ENCODE measurements around the gene TMEM30B.
"Not testable (repeated sequence)": the region's sequence is repeated elsewhere in the genome, so short reads cannot be mapped to it uniquely, and the experiment has no call there.

The TMEM30B gene

DNA sequence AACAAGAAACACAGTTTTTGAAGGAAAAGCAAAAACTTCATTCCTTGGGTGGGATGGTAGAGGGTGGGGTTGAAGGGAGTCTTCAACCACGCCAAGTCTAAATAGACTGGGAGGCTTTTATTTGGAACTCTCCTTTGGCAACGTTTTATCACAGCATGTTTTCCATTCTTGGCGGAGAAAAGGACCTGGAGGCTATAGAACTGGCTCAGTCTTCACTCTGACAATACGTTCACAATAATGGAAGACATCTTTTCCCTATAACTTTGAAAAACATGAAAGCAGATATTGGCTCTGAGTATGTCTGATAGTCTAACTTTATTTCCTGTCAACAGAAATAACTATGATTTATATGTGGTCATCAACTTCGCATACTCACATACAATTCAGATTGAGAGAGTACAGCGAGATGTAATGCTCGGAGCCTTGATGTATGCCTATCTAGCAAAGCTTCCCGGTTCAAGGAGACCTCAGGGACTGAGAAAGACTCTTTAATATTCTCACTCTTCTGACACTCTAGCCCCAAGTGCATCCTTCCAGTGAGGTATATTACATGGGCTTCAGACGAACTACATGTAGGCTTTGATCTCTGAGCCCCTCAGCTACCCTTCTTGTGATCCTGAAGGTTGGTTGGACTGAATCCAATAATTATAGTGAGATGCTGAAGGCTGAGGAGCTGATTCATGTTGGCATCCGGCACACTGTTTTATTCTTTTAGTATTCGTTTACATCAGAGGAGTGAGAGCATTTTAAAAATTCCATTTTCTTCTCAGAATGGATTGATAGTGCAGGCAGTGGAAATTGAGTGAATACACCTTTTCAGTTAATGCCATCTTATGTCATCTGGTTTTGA, 14.0 kb downstream of the TMEM30B start:
- DNase-seq (ENCODE audit: low read depth, low spot score), result no peak

DNA sequence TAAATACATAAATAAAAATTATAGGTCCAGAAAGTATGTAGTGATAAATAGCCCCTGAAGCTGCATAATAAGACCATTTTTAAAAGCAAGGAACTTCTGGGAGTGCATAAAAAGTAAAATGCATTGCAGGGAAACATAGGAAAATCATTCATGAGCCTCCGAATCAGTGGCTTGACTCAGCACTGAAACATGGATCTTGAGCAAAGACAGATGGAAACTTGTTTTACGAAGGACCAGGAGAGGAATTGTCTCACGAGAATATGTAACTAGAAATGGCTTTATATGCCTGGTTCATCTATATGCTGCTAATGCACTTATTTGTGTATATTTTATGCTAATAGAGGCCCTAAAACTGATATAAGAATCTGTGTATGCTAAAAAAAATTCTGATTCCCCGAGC, 14.7 kb downstream of the TMEM30B start:
- no peak for DNase-seq (ENCODE audit: low read depth, low spot score)

DNA sequence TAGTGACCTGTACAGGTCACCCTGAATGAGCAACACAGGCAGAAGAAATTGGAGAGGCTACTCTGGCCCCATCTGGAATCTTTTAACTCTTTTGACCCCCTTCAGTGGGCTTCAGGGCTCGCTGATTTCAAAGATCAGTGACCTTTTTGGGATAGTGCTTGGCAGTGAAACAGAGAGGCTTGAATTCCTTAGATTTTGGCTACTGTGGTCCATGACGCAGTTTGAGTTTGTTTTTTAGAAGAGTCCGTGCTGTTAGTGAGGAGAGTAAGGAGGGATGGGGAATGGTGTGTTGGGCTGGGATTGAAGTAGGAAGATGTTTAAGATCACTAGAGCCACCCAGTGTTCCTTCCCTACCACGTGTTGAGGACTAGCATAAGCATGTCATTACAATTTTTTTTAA, 16.5 kb downstream of the TMEM30B start:
- no peak for DNase-seq (ENCODE audit: low read depth, low spot score)

DNA sequence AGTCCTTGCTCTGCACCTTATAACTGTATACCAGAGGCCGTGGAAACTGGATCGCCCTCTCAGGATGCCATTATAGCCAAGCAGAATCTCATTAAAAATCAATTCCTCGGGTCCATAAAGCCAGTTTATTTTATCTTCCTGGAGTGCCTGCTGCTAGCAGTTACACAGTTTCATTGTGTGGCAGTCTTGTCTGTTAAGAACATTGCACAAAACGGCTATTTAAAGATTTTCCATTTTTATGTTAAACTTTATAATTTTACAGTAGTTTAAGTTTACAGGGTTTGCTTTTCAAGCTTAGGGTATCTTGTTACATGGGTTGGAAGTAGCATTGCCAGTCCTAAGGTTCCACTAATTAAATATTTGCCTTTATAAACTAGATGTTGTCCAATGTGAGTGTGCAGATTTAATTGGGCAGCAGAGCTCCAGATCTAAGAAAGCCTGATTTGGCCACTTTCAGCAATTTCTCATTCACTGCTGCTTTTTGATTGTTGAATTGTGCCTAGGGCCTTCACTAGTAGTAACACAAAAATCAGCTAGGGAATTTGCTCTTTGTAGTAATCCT, 17.0 kb downstream of the TMEM30B start:
- DNase-seq (ENCODE audit: low read depth, low spot score), result no peak

DNA sequence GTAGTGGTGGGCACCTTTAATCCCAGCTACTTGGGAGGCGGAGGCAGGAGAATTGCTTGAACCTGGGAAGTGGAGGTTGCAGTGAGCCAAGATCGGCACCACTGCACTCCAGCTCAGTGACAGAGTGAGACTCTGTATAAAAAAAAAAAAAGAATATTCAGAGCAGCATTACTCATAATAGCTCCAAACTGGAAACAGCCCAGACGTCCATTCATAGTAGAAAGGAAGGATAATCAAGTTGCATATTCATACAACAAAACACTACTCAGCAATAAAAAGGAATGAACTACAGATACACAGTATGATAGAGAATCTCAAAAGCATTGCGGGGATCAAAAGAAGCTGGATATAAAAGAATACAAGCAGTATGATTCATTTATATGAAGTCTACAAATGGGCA, 19.1 kb downstream of the TMEM30B start:
- DNase-seq (ENCODE audit: low read depth, low spot score), result no peak

DNA sequence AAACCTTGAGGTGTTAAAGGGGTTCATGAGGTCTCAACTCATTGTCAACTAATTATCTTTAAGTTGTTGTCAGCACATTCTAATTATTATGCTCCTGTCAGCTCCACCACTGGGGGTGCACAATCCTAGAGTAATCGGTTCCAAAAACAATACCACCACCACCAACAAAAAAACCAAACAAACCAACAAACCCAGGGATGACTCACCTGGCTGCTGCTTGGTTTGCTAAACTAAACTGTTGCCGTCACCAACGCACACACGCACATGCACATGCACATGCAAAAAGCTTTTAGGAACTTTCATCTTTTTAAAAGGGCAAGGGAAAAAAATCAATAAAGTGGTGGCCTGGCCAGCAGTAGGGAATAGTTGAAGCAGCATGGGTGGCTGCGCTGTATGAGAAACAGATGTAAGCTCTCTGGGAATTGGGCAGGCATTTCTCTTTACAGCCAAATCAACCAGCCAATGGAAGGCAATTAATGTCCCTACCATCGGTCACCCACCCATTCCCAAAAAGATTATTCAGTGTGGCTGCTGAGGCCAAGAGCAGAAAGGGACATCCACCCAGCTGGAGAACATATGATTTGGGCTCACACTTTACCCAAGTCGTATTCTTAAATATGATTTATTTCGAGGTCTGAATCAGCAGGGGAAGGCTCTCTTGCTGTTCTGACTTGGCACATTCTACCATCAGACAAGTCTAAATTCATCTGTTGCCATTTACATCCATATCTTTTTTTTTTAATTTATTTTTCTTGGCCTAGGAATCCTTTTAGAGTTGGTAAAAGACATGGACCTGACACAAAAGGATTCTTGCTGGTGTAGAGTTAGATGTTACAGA, 20.0 kb downstream of the TMEM30B start:
- no peak for DNase-seq (ENCODE audit: low read depth, low spot score)

DNA sequence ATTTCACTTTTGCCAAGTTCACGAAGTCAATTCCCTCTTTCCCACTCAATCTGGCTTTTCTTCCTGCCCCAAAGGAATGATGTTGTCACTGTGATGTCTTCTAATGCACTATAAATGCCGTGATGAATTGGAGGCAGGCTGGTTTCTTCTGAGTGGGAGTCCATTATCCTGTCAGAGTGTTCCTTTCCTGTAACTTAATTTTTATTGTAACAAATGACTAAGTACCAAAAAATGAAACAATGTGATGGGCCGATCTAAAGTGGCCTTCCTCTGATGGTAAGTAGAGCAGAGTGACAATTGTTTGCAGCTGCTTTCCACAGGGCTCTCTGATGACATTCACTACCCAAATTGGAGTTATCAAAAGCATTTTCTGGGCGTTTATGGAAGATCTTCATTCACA, 22.2 kb downstream of the TMEM30B start:
- DNase-seq (ENCODE audit: low read depth, low spot score), result no peak

DNA sequence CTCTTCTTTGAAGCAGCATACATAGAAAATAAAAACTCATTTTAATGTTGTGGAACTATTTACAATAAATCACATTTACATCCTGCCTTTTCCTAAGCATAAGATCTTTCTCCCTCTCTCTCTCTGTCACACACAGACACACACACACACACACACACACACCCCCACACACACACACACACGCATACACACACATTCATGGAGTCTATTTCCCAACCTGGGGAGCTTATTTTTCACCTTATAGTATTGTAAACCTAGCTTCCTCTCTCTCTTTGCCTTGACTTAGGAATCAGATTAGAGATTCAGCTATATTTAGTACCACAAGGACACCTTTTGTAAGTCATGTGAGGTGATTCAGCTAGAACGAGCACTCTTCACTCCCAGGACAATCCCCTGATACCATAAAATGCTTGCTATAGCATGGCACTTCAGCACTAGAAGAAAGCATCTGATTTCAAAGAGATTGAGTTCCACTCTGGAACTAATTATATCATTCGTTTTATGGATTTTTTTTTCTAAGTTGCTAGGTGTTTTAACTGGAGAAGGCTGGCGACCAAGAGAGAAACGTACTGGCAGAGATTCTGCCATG, 23.6 kb downstream of the TMEM30B start:
- DNase-seq (ENCODE audit: low read depth, low spot score), result no peak

DNA sequence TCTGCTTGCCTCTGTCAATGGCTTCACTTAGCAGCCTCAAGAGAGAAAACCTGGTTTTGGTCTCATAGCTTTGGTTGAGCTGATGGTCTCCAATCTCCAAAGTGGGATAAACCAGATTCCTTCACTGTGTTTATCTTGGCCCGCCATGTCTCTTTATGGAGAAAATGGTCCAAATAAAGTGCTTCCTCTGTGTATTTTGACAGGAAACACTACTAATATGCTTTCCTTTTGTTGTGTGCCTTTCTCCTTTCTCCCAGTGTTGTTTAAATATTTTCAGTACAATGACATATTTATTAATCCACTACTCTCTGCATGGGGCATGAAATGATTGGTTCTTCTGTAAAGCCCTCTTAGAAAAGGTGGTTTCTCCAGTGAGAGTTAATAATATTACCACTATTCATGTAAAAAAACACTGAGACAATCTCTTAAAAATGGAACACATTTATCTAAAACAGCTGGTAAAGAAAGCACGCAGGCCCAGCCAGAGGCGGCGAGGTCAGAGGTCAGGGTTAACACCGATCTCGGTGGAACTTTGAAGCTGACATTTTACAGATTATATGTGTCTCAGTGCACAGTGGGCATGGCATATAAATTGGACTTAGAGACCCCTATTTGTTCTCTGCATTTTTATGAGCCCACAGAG, 24.2 kb downstream of the TMEM30B start:
- no peak for DNase-seq (ENCODE audit: low read depth, low spot score)

DNA sequence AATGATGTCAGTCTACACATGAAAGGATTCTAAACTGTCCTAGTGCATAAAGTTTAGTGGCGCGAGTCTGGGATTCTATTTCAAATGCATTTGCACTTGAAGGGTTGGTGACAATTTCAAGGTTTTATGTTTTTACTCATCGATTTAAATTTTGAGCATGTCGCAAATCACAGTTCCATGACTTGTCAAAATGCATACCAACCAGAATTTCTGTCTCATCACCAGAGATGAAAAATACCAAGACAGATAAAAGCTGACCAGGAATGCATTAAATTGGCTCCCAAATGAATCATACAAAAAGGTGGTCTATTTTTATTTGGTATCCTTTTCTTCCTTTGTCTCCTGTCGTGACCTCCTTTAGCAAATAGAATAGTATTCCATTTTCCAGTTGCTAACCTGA, 25.2 kb downstream of the TMEM30B start:
- DNase-seq (ENCODE audit: low read depth, low spot score), result no peak

DNA sequence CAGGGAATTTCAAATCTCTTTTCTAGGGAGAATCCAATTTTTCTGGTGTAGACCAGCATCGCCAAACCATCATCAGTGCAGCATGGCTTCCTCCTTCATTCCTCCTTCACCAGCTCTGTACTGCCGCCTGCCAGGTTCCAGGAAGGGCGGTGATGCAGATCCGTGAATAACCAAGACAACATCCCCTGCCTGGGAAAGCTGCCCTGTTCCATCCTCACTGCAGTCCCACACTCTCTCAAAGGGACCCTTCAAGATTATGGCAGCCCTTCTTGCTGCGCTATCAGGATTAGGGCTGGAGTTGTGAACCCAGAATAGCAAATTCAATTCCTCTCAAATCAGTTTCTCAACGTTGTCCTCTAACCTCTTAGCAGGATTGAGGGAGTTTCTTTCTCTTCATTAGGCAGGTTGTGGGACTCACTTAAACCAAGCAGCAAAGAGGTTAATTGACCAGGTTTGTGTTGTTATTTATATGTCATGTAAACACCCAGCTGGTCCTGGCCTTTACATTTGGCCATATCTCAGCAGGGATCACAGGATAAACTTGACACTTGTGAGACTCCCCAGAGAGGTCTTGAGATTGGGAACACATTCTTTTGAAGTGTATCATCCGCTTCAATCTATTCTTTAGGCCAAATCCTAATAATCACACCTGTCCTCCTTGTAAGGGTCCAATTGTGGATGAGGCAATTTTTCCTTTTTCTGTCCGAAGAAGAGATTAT, 26.2 kb downstream of the TMEM30B start:
- DNase-seq (ENCODE audit: low read depth, low spot score), result peak; percentile 40

DNA sequence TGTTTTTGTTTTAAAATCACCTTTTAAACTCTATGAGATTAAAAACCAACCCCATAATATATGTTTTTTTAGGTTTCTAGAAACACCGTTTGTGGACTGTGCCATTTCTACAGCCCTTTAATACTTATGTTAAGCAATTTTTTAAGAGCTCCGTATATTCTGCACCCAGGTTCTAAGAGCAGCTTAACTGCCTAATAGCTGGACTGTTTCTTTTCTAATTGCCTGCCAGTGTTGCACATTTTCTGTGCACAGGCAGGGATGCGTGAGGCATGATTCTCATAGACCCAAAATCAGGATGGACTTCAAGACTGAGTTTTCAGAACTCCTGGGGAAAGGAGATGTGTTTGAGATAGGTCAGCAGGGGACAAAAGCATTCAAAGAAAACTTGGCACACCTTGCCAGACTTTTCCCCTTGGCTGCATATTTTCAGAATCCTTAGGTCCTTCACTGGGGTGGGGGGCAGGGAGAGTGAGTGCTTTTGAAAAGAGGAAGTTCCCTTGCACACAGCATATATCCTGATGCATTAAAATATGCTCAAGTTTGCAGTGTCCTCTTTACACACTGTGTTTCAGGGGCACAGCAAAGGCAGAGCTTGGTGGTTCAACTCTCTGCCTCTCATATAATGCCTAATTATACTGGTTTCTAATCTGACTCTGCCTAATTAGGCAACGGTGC, 27.9 kb downstream of the TMEM30B start:
- DNase-seq (ENCODE audit: low read depth, low spot score), result no peak

DNA sequence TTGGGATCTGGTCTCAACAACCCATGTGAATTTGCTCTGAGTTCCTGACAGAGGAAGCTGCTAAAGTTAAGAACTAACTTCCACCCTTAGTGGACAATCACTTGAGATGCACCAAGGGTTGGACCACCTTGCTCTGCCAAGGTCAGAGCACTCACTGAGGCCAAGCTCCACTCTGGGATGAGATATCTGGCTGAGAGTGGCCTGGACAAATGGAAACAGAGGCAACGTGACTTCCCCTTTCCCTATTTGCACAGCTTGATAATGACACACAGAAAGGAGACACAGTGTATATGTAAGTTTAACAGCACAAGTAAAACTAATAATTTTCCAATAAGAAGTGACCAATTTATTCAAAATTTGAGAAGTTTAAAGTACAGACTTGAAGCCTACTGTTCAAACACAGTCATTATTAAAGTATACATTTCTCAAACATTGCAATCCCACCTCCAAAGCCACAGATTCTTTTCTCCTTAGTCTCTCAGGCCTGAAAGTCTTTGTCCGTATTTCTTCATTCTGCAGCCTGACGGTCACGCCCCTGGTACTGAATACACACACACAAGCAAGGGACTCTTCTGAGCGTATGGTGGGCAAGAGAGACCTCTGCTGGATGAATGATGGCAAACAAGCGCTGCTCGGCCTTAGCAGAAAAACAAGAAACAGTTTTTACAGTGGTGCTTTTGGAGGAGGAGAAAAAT, 28.6 kb downstream of the TMEM30B start:
- peak; percentile 86 for DNase-seq (ENCODE audit: low read depth, low spot score)

DNA sequence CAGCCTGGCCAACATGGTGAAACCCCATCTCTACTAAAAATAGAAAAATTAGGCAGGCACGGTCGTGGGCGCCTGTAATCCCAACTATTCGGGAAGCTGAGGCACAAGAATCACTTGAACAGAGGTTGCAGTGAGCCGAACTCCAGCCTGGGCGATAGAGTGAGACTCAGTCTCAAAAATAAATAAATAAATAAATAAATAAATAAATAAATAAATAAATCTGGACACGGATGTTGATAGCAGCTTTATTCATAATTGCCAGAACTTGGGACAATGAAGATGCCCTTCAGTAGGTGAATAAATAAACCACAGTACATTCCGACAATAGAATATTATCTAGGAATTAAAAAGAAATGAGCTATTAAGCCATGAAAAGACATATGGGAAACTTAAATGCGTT, 31.1 kb downstream of the TMEM30B start:
- DNase-seq (ENCODE audit: low read depth, low spot score), result no peak

DNA sequence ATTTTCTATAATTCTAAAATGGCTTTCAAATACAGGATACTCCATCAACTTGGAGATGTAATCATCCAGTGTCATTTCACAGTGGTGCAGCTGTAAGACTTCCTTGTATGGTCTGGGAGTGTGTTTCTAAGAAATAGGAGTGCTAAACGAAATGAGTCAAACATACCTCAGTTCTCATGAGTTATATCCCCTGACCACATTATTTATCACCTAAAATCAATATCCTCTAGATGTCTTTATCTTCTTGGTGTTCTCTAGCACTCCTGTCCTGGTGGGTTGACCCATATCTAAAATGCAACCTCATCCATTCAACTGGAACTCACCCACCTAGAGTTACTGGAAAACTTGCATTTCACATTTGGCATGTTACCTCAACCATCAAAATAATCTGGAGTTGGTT, 33.2 kb downstream of the TMEM30B start:
- DNase-seq (ENCODE audit: low read depth, low spot score), result no peak

DNA sequence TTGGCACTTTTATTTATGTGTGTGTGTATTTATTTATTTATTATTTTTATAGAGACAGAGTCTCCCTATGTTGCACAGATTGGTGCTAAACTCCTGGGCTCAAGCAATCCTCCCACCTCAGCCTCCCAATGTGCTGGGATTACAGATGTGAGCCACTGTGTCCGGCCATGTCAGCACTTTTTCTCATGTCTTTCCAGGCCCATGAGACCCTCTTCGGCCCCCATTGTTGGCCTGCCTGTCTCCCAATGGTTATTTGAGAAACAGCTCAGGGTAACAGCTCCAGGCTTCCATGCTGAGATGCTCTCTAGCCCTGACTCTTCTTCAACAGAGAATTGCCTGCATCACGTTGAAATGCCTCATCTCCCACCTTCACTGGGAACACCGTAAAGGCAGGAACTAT, 34.4 kb downstream of the TMEM30B start:
- no peak for DNase-seq (ENCODE audit: low read depth, low spot score)

DNA sequence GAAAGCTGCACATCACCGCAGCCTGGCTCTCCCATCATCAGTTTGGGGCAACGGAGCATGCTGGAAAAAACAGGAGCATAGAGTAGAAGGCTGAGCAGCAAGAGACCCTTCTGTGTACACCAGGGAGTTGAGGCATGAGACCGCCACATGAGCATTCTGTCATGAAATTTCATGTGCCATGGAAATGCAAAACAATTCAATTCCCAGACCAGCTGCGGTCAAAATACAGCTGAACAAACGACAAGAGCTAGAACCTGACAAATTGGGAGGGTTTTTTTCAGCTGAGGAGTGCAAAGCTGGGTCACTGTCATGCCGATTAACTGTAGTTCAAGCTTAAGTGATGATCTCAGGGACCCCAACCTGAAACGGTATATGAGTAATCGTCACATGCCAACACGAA, 37.1 kb downstream of the TMEM30B start:
- DNase-seq (ENCODE audit: low read depth, low spot score), result no peak

DNA sequence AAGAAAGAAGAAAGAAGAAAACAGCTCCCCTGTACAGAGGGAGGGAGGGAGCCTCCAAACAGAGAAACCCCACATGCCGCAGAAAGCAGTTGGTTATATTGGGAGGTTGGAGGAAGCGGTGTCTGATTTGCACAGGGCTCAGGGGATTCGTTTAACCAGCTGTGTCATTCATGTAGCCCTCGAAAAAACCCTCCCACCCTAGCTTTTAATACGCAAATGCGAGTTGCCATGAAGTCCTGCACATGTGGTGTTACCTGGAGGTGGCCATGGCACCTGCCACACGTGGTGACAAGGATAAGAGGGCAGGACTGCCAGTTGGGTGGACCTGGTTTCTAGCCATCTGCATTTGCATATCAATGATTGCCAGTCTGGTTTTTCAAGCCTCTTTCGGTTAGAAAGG, 40.9 kb downstream of the TMEM30B start:
- no peak for DNase-seq (ENCODE audit: low read depth, low spot score)

DNA sequence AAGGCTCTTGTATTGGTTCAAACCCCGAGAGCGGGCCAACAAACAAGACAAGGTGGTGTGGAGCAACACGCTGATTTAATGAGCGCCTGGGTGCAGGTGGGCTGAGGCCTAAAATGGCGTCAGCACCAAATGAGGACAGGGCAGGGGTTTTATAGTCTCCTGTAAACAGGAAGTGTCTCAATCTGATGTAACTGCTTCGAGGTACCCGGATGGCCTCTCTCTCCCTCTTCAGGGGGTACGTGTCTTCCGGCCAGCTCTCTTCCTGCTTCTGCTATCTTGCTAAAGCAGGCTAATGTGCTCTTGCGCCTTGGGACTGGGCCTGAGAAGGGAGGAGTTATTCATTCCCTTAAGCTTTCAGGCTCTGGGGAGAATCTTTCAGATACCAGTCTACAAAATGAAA, 41.9 kb downstream of the TMEM30B start:
- not testable (repeated sequence) for DNase-seq (ENCODE audit: low read depth, low spot score)
